ENCODE measurements around the gene CDC14B. TPM values are rescaled to one million over a fixed set of nuclear protein-coding genes. Genes with fewer than 3 reads are reported as not detected.

CDC14B gene
- total RNA-seq, 1 experiment from 2014 or later = 5.2 TPM

DNA sequence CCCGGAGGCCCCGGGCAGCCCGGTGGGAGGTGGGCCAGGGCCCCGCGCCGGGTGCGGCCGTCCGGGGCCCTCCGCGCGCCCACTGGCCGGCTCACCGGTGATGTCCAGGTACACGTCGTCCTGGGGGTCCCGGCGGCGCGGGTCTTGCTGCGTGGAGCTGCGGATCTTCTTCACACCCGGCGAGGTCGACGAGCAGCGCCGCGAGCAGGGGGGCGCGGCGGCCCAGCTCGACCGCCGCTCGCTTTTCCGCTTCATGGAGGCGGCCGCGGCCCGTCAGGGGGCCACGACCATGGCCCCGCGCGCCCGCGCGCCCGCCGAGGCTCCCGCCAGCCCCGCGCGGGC, 548 bp downstream of the CDC14B start:
- peaks cover 10% of the 10 kb centered on the region for H3K4me1 ChIP-seq (ENCODE audit: insufficient read depth, low read length, poor library complexity, severe bottlenecking)
- H3K36me3 ChIP-seq (ENCODE audit: insufficient read depth, low read length, poor library complexity, severe bottlenecking) = no peaks in the 10 kb centered on the region
- TF ChIP-seq EZH2 (IDR thresholded peaks at IDR 0.05; ENCODE audit: borderline replicate concordance, low read depth, low read length, poor library complexity, severe bottlenecking) = no peak
- TF ChIP-seq, protein P1, sequence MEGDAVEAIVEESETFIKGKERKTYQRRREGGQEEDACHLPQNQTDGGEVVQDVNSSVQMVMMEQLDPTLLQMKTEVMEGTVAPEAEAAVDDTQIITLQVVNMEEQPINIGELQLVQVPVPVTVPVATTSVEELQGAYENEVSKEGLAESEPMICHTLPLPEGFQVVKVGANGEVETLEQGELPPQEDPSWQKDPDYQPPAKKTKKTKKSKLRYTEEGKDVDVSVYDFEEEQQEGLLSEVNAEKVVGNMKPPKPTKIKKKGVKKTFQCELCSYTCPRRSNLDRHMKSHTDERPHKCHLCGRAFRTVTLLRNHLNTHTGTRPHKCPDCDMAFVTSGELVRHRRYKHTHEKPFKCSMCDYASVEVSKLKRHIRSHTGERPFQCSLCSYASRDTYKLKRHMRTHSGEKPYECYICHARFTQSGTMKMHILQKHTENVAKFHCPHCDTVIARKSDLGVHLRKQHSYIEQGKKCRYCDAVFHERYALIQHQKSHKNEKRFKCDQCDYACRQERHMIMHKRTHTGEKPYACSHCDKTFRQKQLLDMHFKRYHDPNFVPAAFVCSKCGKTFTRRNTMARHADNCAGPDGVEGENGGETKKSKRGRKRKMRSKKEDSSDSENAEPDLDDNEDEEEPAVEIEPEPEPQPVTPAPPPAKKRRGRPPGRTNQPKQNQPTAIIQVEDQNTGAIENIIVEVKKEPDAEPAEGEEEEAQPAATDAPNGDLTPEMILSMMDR (conservative IDR thresholded peaks at IDR 0.05; ENCODE audit: low read depth, low read length) = no peak
- peak overlapping the region; percentile 21 for H3K27ac ChIP-seq (ENCODE audit: low read depth, low read length, poor library complexity, severe bottlenecking)
- CTCF ChIA-PET = no interaction called here
- H3K4me3 ChIP-seq (ENCODE audit: low read depth, low read length, poor library complexity, severe bottlenecking) = peak overlapping the region; percentile 80
- H3K27me3 ChIP-seq (replicated peaks; ENCODE audit: insufficient read depth, low read depth, low read length, poor library complexity) = no peaks in the 10 kb centered on the region
- DNase-seq (ENCODE audit: low spot score) = no peak
- no peaks in the 10 kb centered on the region for H3K9me3 ChIP-seq (ENCODE audit: low read depth, low read length, poor library complexity, severe bottlenecking)
- POLR2A ChIA-PET (ENCODE audit: low non-redundant PET) = no interaction called here
- BruUV-seq (replicated peaks) = no TSS peak
- intact Hi-C loops (cut with micrococcal nuclease; ENCODE audit: unreplicated experiment) = no loop called here

- TF ChIP-seq, protein P1 (conservative IDR thresholded peaks at IDR 0.05; ENCODE audit: low read depth, low read length) = no peak
- no peak for TF ChIP-seq EZH2 (IDR thresholded peaks at IDR 0.05; ENCODE audit: borderline replicate concordance, low read depth, low read length, poor library complexity, severe bottlenecking)
- DNase-seq (ENCODE audit: low spot score) = peak; percentile 62
- POLR2A ChIA-PET (ENCODE audit: low non-redundant PET) = no interaction called here
These were observed 1.2 kb downstream of the CDC14B start for GRCh38 chr9:96618209-96619123.

GRCh38 chr9:96617439-96618185, 2.0 kb downstream of the CDC14B start:
- Histone ChIP-seq H3K36me3 (ENCODE audit: insufficient read depth, low read length, poor library complexity, severe bottlenecking) (no peaks in the 10 kb centered on the region), H3K27me3 (replicated peaks; ENCODE audit: insufficient read depth, low read depth, low read length, poor library complexity) (no peaks in the 10 kb centered on the region), H3K4me1 (ENCODE audit: insufficient read depth, low read length, poor library complexity, severe bottlenecking) (peaks cover 16% of the 10 kb centered on the region), H3K9me3 (ENCODE audit: low read depth, low read length, poor library complexity, severe bottlenecking) (no peaks in the 10 kb centered on the region), H3K27ac (ENCODE audit: low read depth, low read length, poor library complexity, severe bottlenecking) (no peak overlapping the region), H3K4me3 (ENCODE audit: low read depth, low read length, poor library complexity, severe bottlenecking) (peak overlapping the region; percentile 80)
- no peak for DNase-seq (ENCODE audit: low spot score)
- POLR2A ChIA-PET (ENCODE audit: low non-redundant PET) = no interaction called here
- no peak for TF ChIP-seq EZH2 (IDR thresholded peaks at IDR 0.05; ENCODE audit: borderline replicate concordance, low read depth, low read length, poor library complexity, severe bottlenecking)
- TF ChIP-seq, protein P1 (conservative IDR thresholded peaks at IDR 0.05; ENCODE audit: low read depth, low read length) = no peak
- intact Hi-C loops (cut with micrococcal nuclease; ENCODE audit: unreplicated experiment) = no loop called here
- TSS peak; percentile 42 for BruUV-seq (replicated peaks)
- CTCF ChIA-PET = no interaction called here

More at GRCh38 chr9:96618209-96619123, 1.2 kb downstream of the CDC14B start:
- Histone ChIP-seq H3K9me3 (ENCODE audit: low read depth, low read length, poor library complexity, severe bottlenecking) (no peaks in the 10 kb centered on the region), H3K4me3 (ENCODE audit: low read depth, low read length, poor library complexity, severe bottlenecking) (peak overlapping the region; percentile 80), H3K27me3 (replicated peaks; ENCODE audit: insufficient read depth, low read depth, low read length, poor library complexity) (no peaks in the 10 kb centered on the region), H3K36me3 (ENCODE audit: insufficient read depth, low read length, poor library complexity, severe bottlenecking) (no peaks in the 10 kb centered on the region), H3K27ac (ENCODE audit: low read depth, low read length, poor library complexity, severe bottlenecking) (peak overlapping the region; percentile 21), H3K4me1 (ENCODE audit: insufficient read depth, low read length, poor library complexity, severe bottlenecking) (peaks cover 10% of the 10 kb centered on the region)
- intact Hi-C loops (cut with micrococcal nuclease; ENCODE audit: unreplicated experiment) = no loop called here
- BruUV-seq (replicated peaks) = no TSS peak
- CTCF ChIA-PET = interaction anchor here (0.6 kb wide), 1 partner anchor 52 kb away, joined by 4 read pairs; no protein-coding TSS in a partner anchor

Measured in A673 (cell line).